HEK293 (cell line): Measurements from ENCODE around the gene ADAMTSL3.

ENCODE experiments used
- CTCF ChIA-PET: fragments of 350-600 bp; formaldehyde crosslinking; extraction: SDS; loops from one replicate; lab custom pipeline; 2021; ENCODE audit warnings: antibody characterized with exemption; lab: Yijun Ruan, JAX
- POLR2A ChIA-PET: fragments of 300-600 bp; formaldehyde crosslinking; extraction: SDS; loops from one replicate; lab custom pipeline; 2020; ENCODE audit warnings: antibody characterized with exemption, inconsistent platforms; lab: Yijun Ruan, JAX
- H3K27ac ChIP-seq: fragments of 200-500 bp; sonication (Bioruptor generic); 2 replicates; pipeline ENCODE4 v1.5.1; 2014; ENCODE audit warnings: low read depth, low read length, control low read depth, inconsistent platforms; ENCODE audit errors: extremely low read depth
- H3K36me3 ChIP-seq, 2 experiments: fragments of 200-500 bp in 1 of 2; sonication (Bioruptor generic) in 1 of 2; 1 replicate in 1 of 2; 2 replicates in 1 of 2; pipeline ENCODE4 v1.5.1; 2014 to 2017; ENCODE audit warnings: inconsistent platforms in 2 of 2, low read length in 2 of 2; ENCODE audit not compliant: control insufficient read depth in 2 of 2, insufficient read depth in 1 of 2
- H3K4me1 ChIP-seq: fragments of 200-500 bp; sonication (Bioruptor generic); 2 replicates; pipeline ENCODE4 v1.5.1; 2014; ENCODE audit warnings: mild to moderate bottlenecking, low read length, inconsistent platforms; ENCODE audit not compliant: control insufficient read depth, insufficient read depth
- H3K4me3 ChIP-seq: 2 replicates; pipeline ENCODE4 v1.5.1; 2011; ENCODE audit warnings: low read depth, mild to moderate bottlenecking, control low read depth, low read length, moderate library complexity
- H3K9me3 ChIP-seq: fragments of 200-500 bp; sonication (Bioruptor generic); 2 replicates; pipeline ENCODE4 v1.5.1; 2014; ENCODE audit warnings: low read depth, low read length, inconsistent platforms; ENCODE audit not compliant: control insufficient read depth, insufficient read depth
- BCL11A ChIP-seq: fragments of 450-650 bp; formaldehyde crosslinking; IDR thresholded peaks from 2 replicates; pipeline ENCODE4 v1.5.1; 2016; ENCODE audit warnings: low read depth, missing biosample characterization, missing genetic modification characterization
- KLF1 ChIP-seq: fragments of 450-650 bp; formaldehyde crosslinking; IDR thresholded peaks from 2 replicates; pipeline ENCODE4 v1.5.1; 2016; ENCODE audit warnings: missing biosample characterization, missing genetic modification characterization
- OSR2 ChIP-seq: fragments of 450-650 bp; formaldehyde crosslinking; IDR thresholded peaks from 2 replicates; pipeline ENCODE4 v1.5.1; 2016; ENCODE audit warnings: missing biosample characterization, missing genetic modification characterization
- PRDM1 ChIP-seq: fragments of 450-650 bp; formaldehyde crosslinking; IDR thresholded peaks from 2 replicates; pipeline ENCODE4; 2016; ENCODE audit warnings: missing biosample characterization, missing genetic modification characterization
- PRDM10 ChIP-seq: fragments of 450-650 bp; formaldehyde crosslinking; IDR thresholded peaks from 2 replicates; pipeline ENCODE4 v1.5.1; 2016; ENCODE audit warnings: missing biosample characterization, missing genetic modification characterization
- ZBTB8A ChIP-seq: fragments of 450-650 bp; formaldehyde crosslinking; IDR thresholded peaks from 2 replicates; pipeline ENCODE4 v1.5.1; 2016; ENCODE audit warnings: missing biosample characterization, missing genetic modification characterization
- ZFP37 ChIP-seq: fragments of 450-650 bp; formaldehyde crosslinking; IDR thresholded peaks from 2 replicates; pipeline ENCODE4 v1.5.1; 2016; ENCODE audit warnings: missing biosample characterization, missing genetic modification characterization
- ZIC2 ChIP-seq: fragments of 450-650 bp; formaldehyde crosslinking; IDR thresholded peaks from 2 replicates; pipeline ENCODE4 v1.5.1; 2016; ENCODE audit warnings: missing biosample characterization, missing genetic modification characterization
- ZNF138 ChIP-seq: fragments of 450-650 bp; formaldehyde crosslinking; IDR thresholded peaks from 2 replicates; pipeline ENCODE4 v1.5.1; 2016; ENCODE audit warnings: missing biosample characterization, missing genetic modification characterization, borderline replicate concordance
- ZNF146 ChIP-seq: fragments of 450-650 bp; formaldehyde crosslinking; IDR thresholded peaks from 2 replicates; pipeline ENCODE4 v1.5.1; 2016; ENCODE audit warnings: missing biosample characterization, missing genetic modification characterization
- ZNF157 ChIP-seq: fragments of 450-650 bp; formaldehyde crosslinking; IDR thresholded peaks from 2 replicates; pipeline ENCODE4 v1.5.1; 2016; ENCODE audit warnings: missing biosample characterization, missing genetic modification characterization
- ZNF239 ChIP-seq: fragments of 450-650 bp; formaldehyde crosslinking; IDR thresholded peaks from 2 replicates; pipeline ENCODE4 v1.5.1; 2016; ENCODE audit warnings: missing biosample characterization, missing genetic modification characterization
- ZNF266 ChIP-seq: fragments of 450-650 bp; formaldehyde crosslinking; IDR thresholded peaks from 2 replicates; pipeline ENCODE4 v1.5.1; 2016; ENCODE audit warnings: missing biosample characterization, missing genetic modification characterization, low read depth
- ZNF274 ChIP-seq, 2 experiments: fragments of 200-500 bp in 1 of 2; fragments of 450-650 bp in 1 of 2; sonication (Bioruptor generic) in 1 of 2; formaldehyde crosslinking in 1 of 2; IDR thresholded peaks; 2 replicates each; pipeline versions ENCODE4 v1.5.1 to v1.6.1; 2014 to 2016; ENCODE audit warnings: borderline replicate concordance in 1 of 2, inconsistent platforms in 1 of 2, low read length in 1 of 2, missing biosample characterization in 1 of 2, missing genetic modification characterization in 1 of 2
- ZNF37A ChIP-seq: fragments of 450-650 bp; IDR thresholded peaks from 2 replicates; pipeline ENCODE4 v1.5.1; 2018; ENCODE audit warnings: missing biosample characterization, missing genetic modification characterization
- ZNF48 ChIP-seq: fragments of 450-650 bp; formaldehyde crosslinking; IDR thresholded peaks from 2 replicates; pipeline ENCODE4 v1.5.1; 2016; ENCODE audit warnings: missing biosample characterization, missing genetic modification characterization
- ZNF513 ChIP-seq: fragments of 450-650 bp; IDR thresholded peaks from 2 replicates; pipeline ENCODE4 v1.5.1; 2018; ENCODE audit warnings: missing biosample characterization, missing genetic modification characterization
- ZNF549 ChIP-seq: fragments of 450-650 bp; IDR thresholded peaks from 2 replicates; pipeline ENCODE4 v1.5.1; 2018; ENCODE audit warnings: missing biosample characterization, missing genetic modification characterization, mild to moderate bottlenecking, inconsistent platforms, moderate library complexity
- ZNF555 ChIP-seq: fragments of 450-650 bp; formaldehyde crosslinking; conservative IDR thresholded peaks from 2 replicates; pipeline ENCODE4 v1.5.1; 2017; ENCODE audit warnings: missing biosample characterization, mild to moderate bottlenecking, missing genetic modification characterization, inconsistent platforms
- ZNF558 ChIP-seq: fragments of 450-650 bp; formaldehyde crosslinking; IDR thresholded peaks from 2 replicates; pipeline ENCODE4 v1.5.1; 2016; ENCODE audit warnings: missing biosample characterization, missing genetic modification characterization
- ZNF571 ChIP-seq: fragments of 450-650 bp; formaldehyde crosslinking; IDR thresholded peaks from 2 replicates; pipeline ENCODE4 v1.5.0; 2017; ENCODE audit warnings: missing biosample characterization, missing genetic modification characterization
- ZNF626 ChIP-seq: fragments of 450-650 bp; sonication (Bioruptor Pico); formaldehyde crosslinking; IDR thresholded peaks from 2 replicates; pipeline ENCODE4 v1.5.1; 2018; ENCODE audit warnings: missing biosample characterization, missing genetic modification characterization, inconsistent platforms

Gene ADAMTSL3

GRCh38 chr15:83815506-83815905 is 161.6 kb downstream of the ADAMTSL3 start:
- Histone ChIP-seq H3K4me3 (no peak overlapping the region), H3K27ac (no peak overlapping the region), H3K9me3 (no peaks in the 10 kb centered on the region), H3K4me1 (no peaks in the 10 kb centered on the region), H3K36me3 (no peaks in the 10 kb centered on the region)
- POLR2A ChIA-PET, result no interaction called here
- TF ChIP-seq ZNF48 (tag by site-specific recombination) (no peak), ZNF571 (tag by site-specific recombination) (no peak), ZIC2 (tag by site-specific recombination) (no peak)
- TF ChIP-seq, all 188 proteins: peak for 0
- CTCF ChIA-PET, result interaction anchor here (0.7 to 2.6 kb wide), 3 partner anchors 10 to 220 kb away, joined by 3 to 9 read pairs (median 3); no protein-coding TSS in a partner anchor

- H3K4me1 ChIP-seq, result no peaks in the 10 kb centered on the region
- ChIA-PET CTCF (interaction anchor here (0.7 to 2.6 kb wide), 4 partner anchors 20 to 245 kb away, joined by 3 to 9 read pairs (median 4); no protein-coding TSS in a partner anchor), POLR2A (no interaction called here)
- no peaks in the 10 kb centered on the region for H3K9me3 ChIP-seq
- no peak overlapping the region for H3K4me3 ChIP-seq
- no peaks in the 10 kb centered on the region for H3K36me3 ChIP-seq
- TF ChIP-seq OSR2, result no peak
- TF ChIP-seq BCL11A, result no peak
- TF ChIP-seq ZNF138 (tag by site-specific recombination), result no peak
- TF ChIP-seq ZNF239, result no peak
- no peak for TF ChIP-seq ZFP37 (tag by site-specific recombination)
- no peak for TF ChIP-seq KLF1 (tag by site-specific recombination)
- no peak for TF ChIP-seq ZNF555 (tag by site-specific recombination)
- no peak for TF ChIP-seq PRDM1
- no peak for TF ChIP-seq ZBTB8A (tag by site-specific recombination)
- no peak for TF ChIP-seq PRDM10
- TF ChIP-seq ZNF626, result no peak
- TF ChIP-seq ZNF513 (tag by site-specific recombination), result no peak
- TF ChIP-seq ZNF146 (tag by site-specific recombination), result no peak
- TF ChIP-seq ZNF549 (tag by site-specific recombination), result no peak
- TF ChIP-seq ZNF37A (tag by site-specific recombination), result no peak
- TF ChIP-seq ZNF274 (IDR thresholded peaks at IDR 0.05; ENCODE audit: low read length), result no peak
- TF ChIP-seq ZNF274 (tag by site-specific recombination; IDR thresholded peaks at IDR 0.05; ENCODE audit: borderline replicate concordance), result no peak
- no peak for TF ChIP-seq ZNF558 (tag by site-specific recombination)
- TF ChIP-seq ZNF157 (tag by site-specific recombination), result no peak
- TF ChIP-seq ZNF266 (tag by site-specific recombination), result no peak
- no peak overlapping the region for H3K27ac ChIP-seq
Observed at GRCh38 chr15:83816124-83816883, 162.4 kb downstream of the ADAMTSL3 start.
